Bone marrow (tissue), 2 donors: ENCODE results near the gene KIAA1958.

Experiments
- DNase-seq, 2 donors: peaks; one replicate each; lab custom pipeline; 2025; lab: John Stamatoyannopoulos, UW

KIAA1958 gene

GRCh38 chr9:112529316-112529715, 42.7 kb downstream of the KIAA1958 start:
- no peak for DNase-seq

- DNase-seq: no peak
These were observed 44.2 kb downstream of the KIAA1958 start for GRCh38 chr9:112530751-112531205.

- no peak for DNase-seq
These were observed 45.1 kb downstream of the KIAA1958 start for GRCh38 chr9:112531666-112532282.

- no peak for DNase-seq
These were observed 45.8 kb downstream of the KIAA1958 start for GRCh38 chr9:112532427-112532826.

GRCh38 chr9:112533660-112534059, 47.0 kb downstream of the KIAA1958 start:
- no peak for DNase-seq

GRCh38 chr9:112535301-112535700, 48.7 kb downstream of the KIAA1958 start:
- no peak for DNase-seq

- no peak for DNase-seq
These were observed 49.2 kb downstream of the KIAA1958 start for GRCh38 chr9:112535811-112536210.

GRCh38 chr9:112537561-112537960, 50.9 kb downstream of the KIAA1958 start:
- DNase-seq: no peak

GRCh38 chr9:112540800-112541199, 54.2 kb downstream of the KIAA1958 start:
- no peak for DNase-seq

GRCh38 chr9:112541685-112542084, 55.1 kb downstream of the KIAA1958 start:
- no peak for DNase-seq

GRCh38 chr9:112542593-112543292, 56.1 kb downstream of the KIAA1958 start:
- no peak for DNase-seq

GRCh38 chr9:112544477-112544876, 57.9 kb downstream of the KIAA1958 start:
- DNase-seq: no peak

- no peak for DNase-seq
These were observed 58.6 kb downstream of the KIAA1958 start for GRCh38 chr9:112545237-112545636.

GRCh38 chr9:112546149-112547012, 59.8 kb downstream of the KIAA1958 start:
- DNase-seq: no peak

- no peak for DNase-seq
These were observed 61.4 kb downstream of the KIAA1958 start for GRCh38 chr9:112548051-112548440.

GRCh38 chr9:112548836-112549595, 62.4 kb downstream of the KIAA1958 start:
- DNase-seq: no peak

- DNase-seq: no peak
These were observed 63.9 kb downstream of the KIAA1958 start for GRCh38 chr9:112550531-112550930.

GRCh38 chr9:112551641-112552040, 65.0 kb downstream of the KIAA1958 start:
- DNase-seq: no peak

GRCh38 chr9:112552229-112553056, 65.8 kb downstream of the KIAA1958 start:
- DNase-seq: no peak

- no peak for DNase-seq
These were observed 66.7 kb downstream of the KIAA1958 start for GRCh38 chr9:112553256-112553826.

- no peak for DNase-seq
These were observed 67.9 kb downstream of the KIAA1958 start for GRCh38 chr9:112554516-112554915.
